ENCODE measurements around the gene USP21. TPM values are rescaled to one million over a fixed set of nuclear protein-coding genes. Genes with fewer than 3 reads are reported as not detected.

Gene USP21
- polyA plus RNA-seq, 1 donor from 2014 or later, result 20.2 TPM

- TF ChIP-seq REST (IDR thresholded peaks at IDR 0.05; ENCODE audit: borderline replicate concordance) (no peak), CTCF (IDR thresholded peaks at IDR 0.05; ENCODE audit: poor library complexity, severe bottlenecking) (no peak)
- Histone ChIP-seq H3K27me3 (ENCODE audit: insufficient read depth, low read depth, low read length) (no peaks in the 10 kb centered on the region), H3K79me2 (replicated peaks; ENCODE audit: insufficient read depth, low read length) (peaks cover 6% of the 10 kb centered on the region), H3K9ac (ENCODE audit: low read length) (peak overlapping the region; percentile 81), H3K36me3 (ENCODE audit: insufficient read depth, low read length) (no peaks in the 10 kb centered on the region), H4K20me1 (ENCODE audit: insufficient read depth) (no peaks in the 10 kb centered on the region), H3K9me2 (ENCODE audit: insufficient read depth, low read length) (no peaks in the 10 kb centered on the region), H3K27ac (ENCODE audit: low read length) (peak overlapping the region; percentile 63), H3K4me3 (ENCODE audit: low read length) (peak overlapping the region; percentile 78), H2AFZ (ENCODE audit: low read depth, low read length) (peak overlapping the region; percentile 61), H3K4me2 (ENCODE audit: low read length) (peak overlapping the region; percentile 81), H3F3A (ENCODE audit: insufficient read depth, low read length, poor library complexity, severe bottlenecking) (no peaks in the 10 kb centered on the region), H3K9me3 (ENCODE audit: low read length) (no peaks in the 10 kb centered on the region)
Observed at GRCh38 chr1:161176468-161177111, 17.3 kb downstream of the USP21 start.

GRCh38 chr1:161177112-161177935 lies 18.0 kb downstream of the USP21 start, which contains the start of gene B4GALT3:
Gene B4GALT3 (minus strand): TSS chr1:161177507. CDS start chr1:161176060, 1,447 bp downstream.
- TF ChIP-seq REST (IDR thresholded peaks at IDR 0.05; ENCODE audit: borderline replicate concordance) (peak; percentile 14), SMC3 (conservative IDR thresholded peaks at IDR 0.05; ENCODE audit: poor library complexity) (no peak), TAF1 (IDR thresholded peaks at IDR 0.05; ENCODE audit: low read depth) (peak; percentile 93), EP300 (conservative IDR thresholded peaks at IDR 0.05; ENCODE audit: poor library complexity, severe bottlenecking) (no peak), CTCF (IDR thresholded peaks at IDR 0.05; ENCODE audit: poor library complexity, severe bottlenecking) (peak; percentile 41), RAD21 (conservative IDR thresholded peaks at IDR 0.05) (peak; percentile 4), MXI1 (conservative IDR thresholded peaks at IDR 0.05; ENCODE audit: poor library complexity, severe bottlenecking) (peak; percentile 80), EZH2 (IDR thresholded peaks at IDR 0.05; ENCODE audit: borderline replicate concordance, insufficient read depth, low read length, poor library complexity, severe bottlenecking) (no peak), POLR2AphosphoS5 (IDR thresholded peaks at IDR 0.05) (peak; percentile 87)
- H2AFZ ChIP-seq (ENCODE audit: low read depth, low read length), result peak within 1 kb of the TSS; percentile 61
- H3K27ac ChIP-seq (ENCODE audit: low read length), result peak within 1 kb of the TSS; percentile 63

More at GRCh38 chr1:161177112-161177935, 18.0 kb downstream of the USP21 start, which contains the start of gene B4GALT3:
- Histone ChIP-seq H3K4me2 (ENCODE audit: low read length) (peak within 1 kb of the TSS; percentile 81), H3K79me2 (replicated peaks; ENCODE audit: insufficient read depth, low read length) (peaks cover 6% of the 10 kb centered on the region), H3K9me3 (ENCODE audit: low read length) (no peaks in the 10 kb centered on the region), H3K4me3 (ENCODE audit: low read length) (peak within 1 kb of the TSS; percentile 78), H3K9ac (ENCODE audit: low read length) (peak within 1 kb of the TSS; percentile 81), H3K9me2 (ENCODE audit: insufficient read depth, low read length) (no peaks in the 10 kb centered on the region), H4K20me1 (ENCODE audit: insufficient read depth) (no peaks in the 10 kb centered on the region), H3K27me3 (ENCODE audit: insufficient read depth, low read depth, low read length) (no peaks in the 10 kb centered on the region), H3K36me3 (ENCODE audit: insufficient read depth, low read length) (no peaks in the 10 kb centered on the region), H3F3A (ENCODE audit: insufficient read depth, low read length, poor library complexity, severe bottlenecking) (no peaks in the 10 kb centered on the region)

Data from neural cell (in vitro differentiated cells).